Sigmoid colon (tissue), 4 donors: ENCODE data around the gene ADGRF4.

Source experiments
- CTCF ChIP-seq, 4 experiments: fragments of 450-650 bp in 3 of 4; fragments of 200-600 bp in 1 of 4; IDR thresholded peaks; one replicate each; pipeline ENCODE4 v1.5.1; 2016 to 2019; ENCODE audit warnings: antibody characterized with exemption in 4 of 4, mild to moderate bottlenecking in 3 of 4, moderate library complexity in 2 of 4
- EP300 ChIP-seq, 4 donors: sonication (generic); formaldehyde crosslinking; IDR thresholded peaks; one replicate each; pipeline ENCODE4 v1.6.1; 2017; ENCODE audit warnings: antibody characterized with exemption in 4 of 4
- POLR2AphosphoS5 ChIP-seq, 4 donors: sonication (generic); formaldehyde crosslinking; IDR thresholded peaks; one replicate each; pipeline ENCODE4 v1.6.1; 2017; ENCODE audit warnings: antibody characterized with exemption in 4 of 4

- TF ChIP-seq POLR2AphosphoS5 (IDR thresholded peaks at IDR 0.05) = no peak
- no peak for TF ChIP-seq CTCF (IDR thresholded peaks at IDR 0.05)
- no peak for TF ChIP-seq EP300 (IDR thresholded peaks at IDR 0.05)
Observed at GRCh38 chr6:47669684-47670513, 28.5 kb upstream of the ADGRF4 start.
